Naive thymus-derived CD8-positive, alpha-beta T cell (primary cell): ENCODE results near the gene ZCWPW2. TPM values are rescaled to one million over a fixed set of nuclear protein-coding genes. Genes with fewer than 3 reads are reported as not detected.

Source experiments
- ATAC-seq, 2 donors: fragments of 150-1000 bp; cut with Tn5 transposase in 1 of 2; sonication (Bioruptor Pico), chemical (Tn5 transposase) in 1 of 2; 1 replicate in 1 of 2; 2 replicates in 1 of 2; pipeline ENCODE4 v1.10.0; 2021; ENCODE audit warnings: mild to moderate bottlenecking in 2 of 2, moderate library complexity in 2 of 2
- POLR2A ChIA-PET: fragments of 350-600 bp; sonication (Branson Sonifier 250); formaldehyde crosslinking; loops from one replicate; lab custom pipeline; 2021; ENCODE audit warnings: antibody characterized with exemption; lab: Charles Lee
- DNase-seq, 10 donors: peaks; one replicate each; pipeline versions ENCODE4 v3.0.0 to v3.0.0-alpha.2; 2020 to 2022
- H3K27ac Mint-ChIP-seq, 10 donors: one replicate each; pipeline ENCODE4 v1.8.0; 2020 to 2022; ENCODE audit warnings: mild to moderate bottlenecking in 10 of 10, mixed read lengths in 10 of 10, moderate library complexity in 4 of 10, inconsistent platforms in 1 of 10
- H3K27me3 Mint-ChIP-seq, 5 donors: one replicate each; pipeline ENCODE4 v1.8.0; 2021 to 2022; ENCODE audit warnings: mixed read lengths in 5 of 5
- H3K36me3 Mint-ChIP-seq, 3 donors: one replicate each; pipeline ENCODE4 v1.8.0; 2020 to 2022; ENCODE audit warnings: mixed read lengths in 3 of 3, mild to moderate bottlenecking in 2 of 3, inconsistent platforms in 1 of 3
- H3K4me1 Mint-ChIP-seq, 4 donors: one replicate each; pipeline ENCODE4 v1.8.0; 2021 to 2022; ENCODE audit warnings: mixed read lengths in 4 of 4
- H3K4me3 Mint-ChIP-seq, 10 donors: one replicate each; pipeline ENCODE4 v1.8.0; 2020 to 2022; ENCODE audit warnings: mild to moderate bottlenecking in 10 of 10, mixed read lengths in 10 of 10, moderate library complexity in 6 of 10, inconsistent platforms in 1 of 10
- H3K9me3 Mint-ChIP-seq, 9 donors: one replicate each; pipeline ENCODE4 v1.8.0; 2020 to 2022; ENCODE audit warnings: mixed read lengths in 9 of 9, mild to moderate bottlenecking in 3 of 9, inconsistent platforms in 1 of 9, moderate library complexity in 1 of 9
- polyA plus RNA-seq, 3 donors: library from polyadenylated mRNA; unstranded; fragments of 300-500 nt; fragmentation: Illumina TruSeq; gene quantifications; one replicate each; pipeline ENCODE4 v1.2.3, GENCODE V29; 2021
- total RNA-seq, 8 experiments: library from RNA in 2 of 8; stranded (reverse) in 2 of 8; gene quantifications; one replicate each; pipeline ENCODE4 v1.2.3 and lab custom pipeline; 2021 to 2026

The ZCWPW2 gene
- total and polyA plus RNA-seq, 5 experiments from 2014 or later = 0.51 to 1.0 (median 0.68) TPM

- DNase-seq = no peak
- Mint-ChIP-seq H3K27me3 (peaks cover 0 to 8% (median 0%) of the 10 kb centered on the region in 5 donors), H3K9me3 (peaks cover 2 to 48% (median 27%) of the 10 kb centered on the region in 9 donors), H3K27ac (no peak overlapping the region), H3K36me3 (peaks cover 0 to 27% (median 2%) of the 10 kb centered on the region in 3 donors), H3K4me1 (no peaks in the 10 kb centered on the region), H3K4me3 (no peak overlapping the region)
- POLR2A ChIA-PET = no interaction called here
- no peak for ATAC-seq
These were observed 193.8 kb downstream of the ZCWPW2 start for GRCh38 chr3:28542351-28542750.

- no peak for ATAC-seq
- Mint-ChIP-seq H3K9me3 (peaks cover 2 to 48% (median 27%) of the 10 kb centered on the region in 9 donors), H3K27me3 (peaks cover 0 to 8% (median 0%) of the 10 kb centered on the region in 5 donors), H3K27ac (no peak overlapping the region), H3K4me3 (no peak overlapping the region), H3K36me3 (peaks cover 0 to 27% (median 2%) of the 10 kb centered on the region in 3 donors), H3K4me1 (no peaks in the 10 kb centered on the region)
- POLR2A ChIA-PET = no interaction called here
- DNase-seq = no peak
These were observed 195.7 kb downstream of the ZCWPW2 start for GRCh38 chr3:28544236-28544635.

GRCh38 chr3:28544831-28545230 lies 196.3 kb downstream of the ZCWPW2 start:
- POLR2A ChIA-PET = no interaction called here
- Mint-ChIP-seq H3K4me1 (no peaks in the 10 kb centered on the region), H3K27me3 (peaks cover 0 to 8% (median 0%) of the 10 kb centered on the region in 5 donors)

GRCh38 chr3:28547677-28548076 lies 199.2 kb downstream of the ZCWPW2 start:
- DNase-seq (no peak), ATAC-seq (no peak)
- no peak overlapping the region for H3K4me3 Mint-ChIP-seq
- peaks cover 0 to 24% (median 6%) of the 10 kb centered on the region in 9 donors for H3K9me3 Mint-ChIP-seq
- POLR2A ChIA-PET = no interaction called here
- no peaks in the 10 kb centered on the region for H3K4me1 Mint-ChIP-seq
- peaks cover 0 to 10% (median 2%) of the 10 kb centered on the region in 3 donors for H3K36me3 Mint-ChIP-seq
- peaks cover 0 to 14% (median 0%) of the 10 kb centered on the region in 5 donors for H3K27me3 Mint-ChIP-seq
- no peak overlapping the region for H3K27ac Mint-ChIP-seq

More at GRCh38 chr3:28544831-28545230, 196.3 kb downstream of the ZCWPW2 start:
- DNase-seq (no peak), ATAC-seq (no peak)
- H3K9me3 Mint-ChIP-seq = peaks cover 2 to 44% (median 27%) of the 10 kb centered on the region in 9 donors
- peaks cover 0 to 27% (median 2%) of the 10 kb centered on the region in 3 donors for H3K36me3 Mint-ChIP-seq
- no peak overlapping the region for H3K4me3 Mint-ChIP-seq
- H3K27ac Mint-ChIP-seq = no peak overlapping the region

GRCh38 chr3:28553175-28553574 lies 204.7 kb downstream of the ZCWPW2 start:
- Mint-ChIP-seq H3K9me3 (peaks cover 0 to 5% (median 0%) of the 10 kb centered on the region in 9 donors), H3K4me1 (no peaks in the 10 kb centered on the region), H3K27me3 (peaks cover 0 to 7% (median 0%) of the 10 kb centered on the region in 5 donors), H3K4me3 (no peak overlapping the region), H3K36me3 (no peaks in the 10 kb centered on the region), H3K27ac (no peak overlapping the region)
- POLR2A ChIA-PET = no interaction called here
- no peak for ATAC-seq
- DNase-seq = no peak

- ATAC-seq = no peak
- H3K27ac Mint-ChIP-seq = no peak overlapping the region
- no peaks in the 10 kb centered on the region for H3K36me3 Mint-ChIP-seq
- DNase-seq = no peak
- POLR2A ChIA-PET = no interaction called here
- H3K4me1 Mint-ChIP-seq = no peaks in the 10 kb centered on the region
- peaks cover 0 to 4% (median 0%) of the 10 kb centered on the region in 9 donors for H3K9me3 Mint-ChIP-seq
- H3K4me3 Mint-ChIP-seq = no peak overlapping the region
- peaks cover 0 to 5% (median 2%) of the 10 kb centered on the region in 5 donors for H3K27me3 Mint-ChIP-seq
These were observed 207.7 kb downstream of the ZCWPW2 start for GRCh38 chr3:28556195-28556594.

DNA sequence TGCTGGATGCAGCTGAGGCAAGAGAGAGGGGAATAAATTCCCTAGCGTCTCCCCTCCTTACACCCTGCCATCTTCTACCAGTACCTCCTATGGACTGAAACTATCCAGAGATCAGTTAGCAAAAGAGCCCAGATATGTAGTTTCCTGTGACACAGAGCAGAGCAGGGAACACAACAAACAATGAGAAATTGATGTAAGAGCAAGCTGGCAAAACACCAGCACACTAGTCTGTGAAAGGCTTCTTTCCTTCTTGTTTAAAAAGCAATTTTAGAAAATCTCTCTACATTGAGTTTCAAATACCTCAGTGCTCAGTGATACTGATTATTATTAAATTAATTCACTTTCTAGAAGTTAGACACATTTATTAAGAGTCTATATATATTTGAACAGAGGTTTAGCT lies 215.7 kb downstream of the ZCWPW2 start:
- H3K27ac Mint-ChIP-seq = no peak overlapping the region
- H3K36me3 Mint-ChIP-seq = no peaks in the 10 kb centered on the region
- H3K27me3 Mint-ChIP-seq = peaks cover 0 to 23% (median 1%) of the 10 kb centered on the region in 5 donors
- POLR2A ChIA-PET = no interaction called here
- H3K4me3 Mint-ChIP-seq = no peak overlapping the region
- peaks cover 0 to 14% (median 2%) of the 10 kb centered on the region in 9 donors for H3K9me3 Mint-ChIP-seq
- DNase-seq (no peak), ATAC-seq (no peak)
- no peaks in the 10 kb centered on the region for H3K4me1 Mint-ChIP-seq

GRCh38 chr3:28569357-28569756 lies 220.8 kb downstream of the ZCWPW2 start:
- POLR2A ChIA-PET = no interaction called here
- Mint-ChIP-seq H3K27me3 (peaks cover 6 to 20% (median 15%) of the 10 kb centered on the region in 5 donors), H3K9me3 (peaks cover 0 to 14% (median 0%) of the 10 kb centered on the region in 9 donors), H3K27ac (no peak overlapping the region), H3K4me1 (no peaks in the 10 kb centered on the region), H3K4me3 (no peak overlapping the region), H3K36me3 (no peaks in the 10 kb centered on the region)
- no peak for ATAC-seq
- no peak for DNase-seq

GRCh38 chr3:28574036-28574435 lies 225.5 kb downstream of the ZCWPW2 start:
- POLR2A ChIA-PET = no interaction called here
- H3K27me3 Mint-ChIP-seq = peaks cover 24 to 58% (median 42%) of the 10 kb centered on the region in 5 donors
- no peak overlapping the region for H3K27ac Mint-ChIP-seq

DNA sequence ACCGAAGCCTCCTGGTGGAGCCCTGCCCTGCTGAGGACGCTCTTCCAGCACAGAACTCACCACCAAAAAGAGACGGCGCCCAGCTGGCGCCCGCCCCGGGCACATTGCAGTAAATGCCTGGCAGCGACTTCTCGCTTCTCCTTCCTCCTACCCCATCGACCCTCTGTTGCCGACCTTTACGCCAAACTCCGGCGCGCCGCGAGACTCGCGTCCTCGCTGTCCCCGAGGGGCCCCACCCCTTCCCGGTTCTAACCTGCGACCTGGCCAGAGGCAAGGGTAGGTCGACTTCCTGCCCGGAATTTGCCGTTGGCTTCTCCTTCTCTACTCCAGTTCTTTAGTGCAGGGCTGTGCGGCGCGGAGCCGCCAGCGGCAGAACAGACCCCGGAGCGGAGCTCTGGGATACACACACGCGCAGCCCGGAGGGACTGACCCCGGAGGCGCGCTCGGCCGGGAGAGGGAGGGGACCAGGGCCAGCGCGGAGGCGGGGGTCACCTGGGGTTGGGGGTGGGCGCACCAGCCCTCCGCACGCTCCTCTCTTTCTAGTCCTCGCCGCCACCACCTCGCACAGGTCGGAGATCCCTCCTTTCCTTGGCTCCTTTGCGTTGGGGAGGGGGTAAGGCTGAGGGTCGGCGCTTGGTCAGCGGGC lies 226.7 kb downstream of the ZCWPW2 start:
- peaks cover 0 to 7% (median 6%) of the 10 kb centered on the region in 4 donors for H3K4me1 Mint-ChIP-seq
- no peaks in the 10 kb centered on the region for H3K36me3 Mint-ChIP-seq
- H3K27me3 Mint-ChIP-seq = peaks cover 29 to 70% (median 48%) of the 10 kb centered on the region in 5 donors
- no peak overlapping the region for H3K27ac Mint-ChIP-seq
- H3K4me3 Mint-ChIP-seq = peak overlapping the region in 1 of 10 donors; percentile 68
- no peak for ATAC-seq
- POLR2A ChIA-PET = no interaction called here
- DNase-seq = no peak
- H3K9me3 Mint-ChIP-seq = no peaks in the 10 kb centered on the region

More at GRCh38 chr3:28574036-28574435, 225.5 kb downstream of the ZCWPW2 start:
- H3K9me3 Mint-ChIP-seq = no peaks in the 10 kb centered on the region
- DNase-seq (no peak), ATAC-seq (no peak)
- no peaks in the 10 kb centered on the region for H3K36me3 Mint-ChIP-seq
- H3K4me1 Mint-ChIP-seq = peaks cover 0 to 7% (median 6%) of the 10 kb centered on the region in 4 donors
- no peak overlapping the region for H3K4me3 Mint-ChIP-seq

Other genes starting within 250 kb of the ZCWPW2 start
- 10 to 100 TPM; 16.2 to 18.4 TPM for gene CMC1, start 107.1 kb upstream of the ZCWPW2 start, total RNA-seq
- 100 to 1,000 TPM in 1 of 3 donors, 10 to 100 TPM in 2; 33.1 to 425 (median 38.0) TPM for gene CMC1, start 107.1 kb upstream of the ZCWPW2 start, polyA plus RNA-seq
- gene AZI2, start 103 bp downstream of the ZCWPW2 start, total RNA-seq = 10 to 100 TPM; 45.5 to 47.3 TPM
- 10 to 100 TPM; 41.3 to 54.0 (median 43.6) TPM for gene AZI2, start 103 bp downstream of the ZCWPW2 start, polyA plus RNA-seq